ENCODE results near the gene GIMAP2.

- TF ChIP-seq ZNF75D (CRISPR knock-in tag; IDR thresholded peaks at IDR 0.05; ENCODE audit: borderline replicate concordance) (no peak), HCFC1 (IDR thresholded peaks at IDR 0.05; ENCODE audit: low read depth, low read length) (no peak), HMG20A (CRISPR knock-in tag; IDR thresholded peaks at IDR 0.05; ENCODE audit: borderline replicate concordance) (no peak), RAD21 (CRISPR knock-in tag; IDR thresholded peaks at IDR 0.05) (no peak), TAF1 (CRISPR knock-in tag; IDR thresholded peaks at IDR 0.05) (no peak), SNRNP70 (IDR thresholded peaks at IDR 0.05; ENCODE audit: low read depth, low read length) (no peak)
Observed at GRCh38 chr7:150716939-150717338, 31.4 kb downstream of the GIMAP2 start.
